K562 (cell line): Measurements from ENCODE around the gene EGR4.

ENCODE experiments used
- BHLHE40 ChIP-seq: IDR thresholded peaks from 2 replicates; pipeline ENCODE4 v1.6.1; 2011; ENCODE audit warnings: low read length, improper control_type of control experiment
- CTCF ChIP-seq, 3 experiments: IDR thresholded peaks in 2 of 3; conservative IDR thresholded peaks in 1 of 3; 2 replicates each; pipeline ENCODE4 v1.5.1; 2011 to 2012; ENCODE audit warnings: low read length in 3 of 3, mild to moderate bottlenecking in 3 of 3, control low read depth in 2 of 3, improper control_type of control experiment in 1 of 3, inconsistent platforms in 1 of 3, low read depth in 1 of 3, mixed read lengths in 1 of 3, moderate library complexity in 1 of 3; ENCODE audit not compliant: insufficient read depth in 2 of 3
- ESRRA ChIP-seq: fragments of 450-650 bp; IDR thresholded peaks from 2 replicates; pipeline ENCODE4 v1.6.1; 2014; ENCODE audit warnings: low read depth, mild to moderate bottlenecking, moderate library complexity, borderline replicate concordance
- EZH2 ChIP-seq: IDR thresholded peaks from 2 replicates; pipeline ENCODE4 v1.6.1; 2012; ENCODE audit warnings: low read depth, mild to moderate bottlenecking, inconsistent platforms, low read length, borderline replicate concordance
- HIVEP1 ChIP-seq: fragments of 250-450 bp; sonication (Bioruptor Pico); IDR thresholded peaks from 2 replicates; pipeline ENCODE4 v1.4.0; 2020; ENCODE audit warnings: mild to moderate bottlenecking
- JUND ChIP-seq, 2 experiments: IDR thresholded peaks; 2 replicates in 1 of 2; 3 replicates in 1 of 2; pipeline ENCODE4 v1.6.1; 2011; ENCODE audit warnings: borderline replicate concordance in 2 of 2, low read depth in 2 of 2, low read length in 2 of 2, improper control_type of control experiment in 1 of 2, missing biosample characterization in 1 of 2, missing genetic modification characterization in 1 of 2, missing genetic modification reagents in 1 of 2
- ZNF24 ChIP-seq: fragments of 450-650 bp; IDR thresholded peaks from 2 replicates; pipeline ENCODE4 v1.6.1; 2016
- ZNF436 ChIP-seq: fragments of 250-450, 450-650 bp; sonication (Bioruptor Pico); formaldehyde crosslinking; IDR thresholded peaks from 2 replicates; pipeline ENCODE4 v1.7.0; 2020; ENCODE audit warnings: mild to moderate bottlenecking

- TF ChIP-seq EZH2: no peak
- TF ChIP-seq CTCF (IDR thresholded peaks at IDR 0.05 in 2 of 3, conservative IDR thresholded peaks at IDR 0.05 in 1 of 3; ENCODE audit: insufficient read depth in 2 of 3, low read depth in 1 of 3, low read length in 3 of 3): no peak
- TF ChIP-seq ESRRA: no peak
- TF ChIP-seq HIVEP1 (CRISPR knock-in tag): no peak
- TF ChIP-seq JUND (IDR thresholded peaks at IDR 0.05; ENCODE audit: borderline replicate concordance, low read depth, low read length): no peak
- TF ChIP-seq JUND (tag; IDR thresholded peaks at IDR 0.05; ENCODE audit: borderline replicate concordance, low read depth, low read length): no peak
- no peak for TF ChIP-seq ZNF24
- TF ChIP-seq ZNF436 (CRISPR knock-in tag): no peak
- TF ChIP-seq BHLHE40: no peak
These were observed 9.6 kb downstream of the EGR4 start for GRCh38 chr2:73283545-73284295.
